ENCODE data around the gene CEACAM1.
"Not testable (repeated sequence)": the region's sequence is repeated elsewhere in the genome, so short reads cannot be mapped to it uniquely, and the experiment has no call there.

The CEACAM1 gene

DNA sequence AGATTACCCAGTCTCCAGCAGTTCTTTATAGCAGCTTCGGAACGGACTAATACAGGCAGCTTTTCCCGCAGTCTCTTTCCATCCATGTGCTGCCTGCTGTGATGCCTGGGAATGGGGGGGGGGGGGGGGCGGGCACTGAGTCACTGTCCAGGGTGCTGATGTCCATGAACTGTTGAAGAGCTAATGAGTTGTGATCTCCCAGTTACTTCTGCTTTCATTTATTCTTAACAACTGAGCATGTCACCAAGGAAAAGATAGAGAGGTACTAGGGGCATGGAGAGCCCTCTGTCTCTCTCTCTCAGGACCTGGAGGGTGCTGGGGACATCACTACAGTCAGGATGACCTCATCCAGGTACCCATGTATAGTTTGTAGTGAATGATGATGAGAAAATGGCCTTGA lies 20.3 kb upstream of the CEACAM1 start:
- DNase-seq, result peak; percentile 19

DNA sequence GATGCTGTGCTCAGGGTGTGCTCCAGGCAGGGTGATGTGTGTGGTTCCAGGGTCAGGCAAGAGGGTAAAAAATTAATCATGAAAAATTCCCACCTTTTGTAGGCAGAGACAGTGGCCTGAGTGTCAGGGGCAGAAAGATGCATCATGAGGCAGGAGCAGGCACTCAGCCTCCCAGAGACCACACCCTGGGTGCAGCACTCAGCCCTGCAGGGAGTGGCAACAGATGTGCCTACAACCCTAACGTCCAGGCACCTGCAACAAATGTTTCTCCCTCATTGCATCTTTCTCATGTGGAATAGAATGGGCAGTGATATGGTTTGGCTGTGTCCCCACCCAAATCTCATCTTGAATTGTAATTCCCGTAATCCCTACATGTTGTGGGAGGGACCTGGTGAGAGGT lies 19.6 kb upstream of the CEACAM1 start:
- no peak for DNase-seq

DNA sequence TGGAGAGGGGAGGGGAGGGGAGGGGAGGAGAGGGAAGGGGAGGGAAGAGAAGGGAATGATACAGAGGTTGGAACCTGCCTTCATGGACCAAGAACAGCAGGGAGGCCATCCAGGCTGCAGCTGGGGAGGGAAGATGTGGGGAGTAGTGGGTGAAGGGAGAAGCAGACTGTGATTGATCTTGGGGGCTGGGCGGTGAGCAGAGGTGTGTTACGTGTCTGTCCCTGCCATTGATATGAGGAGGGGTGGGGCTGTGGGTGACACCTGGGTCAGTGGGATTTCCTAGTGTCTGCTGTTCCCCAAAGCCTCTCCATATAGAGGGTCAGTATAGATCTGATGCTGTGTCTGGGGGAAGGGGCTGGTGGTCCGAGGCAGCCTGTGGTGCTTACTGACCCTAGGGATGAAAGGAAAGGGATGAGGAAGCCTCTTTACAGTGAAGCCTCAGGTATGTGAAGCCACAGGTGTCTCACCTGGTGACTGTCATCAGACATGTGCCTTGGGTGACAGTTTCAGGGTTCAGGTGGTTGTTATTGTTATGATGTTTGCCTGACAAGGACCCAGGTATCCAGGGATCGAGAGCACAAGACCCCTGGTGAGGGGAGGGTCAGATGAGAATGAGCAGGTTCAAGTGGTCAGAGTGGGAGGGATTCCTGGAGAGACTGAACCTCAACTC lies 18.7 kb upstream of the CEACAM1 start:
- no peak for DNase-seq

DNA sequence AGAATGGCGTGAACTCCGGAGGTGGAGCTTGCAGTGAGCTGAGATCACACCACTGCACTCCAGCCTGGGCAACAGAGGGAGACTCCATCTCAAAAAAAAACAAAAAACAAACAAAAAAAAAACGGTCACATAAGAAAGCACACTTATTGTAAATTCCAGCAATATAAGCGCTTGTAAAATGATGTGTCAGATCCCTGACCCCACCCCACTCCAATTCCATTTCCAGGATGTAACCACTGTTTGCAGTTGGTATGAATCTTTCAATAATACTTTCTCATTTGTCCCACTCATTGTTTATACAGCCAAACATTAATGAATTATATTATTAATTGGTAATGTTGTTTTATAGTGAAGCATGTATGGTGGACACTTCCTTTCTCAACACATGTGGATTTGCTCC lies 15.9 kb upstream of the CEACAM1 start:
- DNase-seq, result no peak

DNA sequence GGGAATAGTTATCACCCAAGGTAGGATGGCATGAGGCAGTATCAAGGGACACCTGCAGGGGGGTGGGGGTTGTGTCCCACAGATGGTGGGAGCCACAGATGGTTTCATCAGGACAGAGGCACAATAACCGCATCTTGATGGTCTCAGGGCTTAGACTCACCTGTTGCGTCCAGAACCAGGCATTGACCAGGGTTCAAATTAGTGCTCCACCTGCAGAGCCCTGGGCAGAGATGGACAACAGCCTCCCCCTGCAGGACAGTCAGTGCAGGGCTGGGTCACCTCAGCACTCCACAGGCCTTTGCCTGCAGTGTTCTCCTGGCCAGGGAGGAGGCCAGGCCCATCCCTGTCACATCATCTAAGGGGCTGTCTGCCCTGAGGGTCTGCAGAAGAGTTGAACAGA lies 14.5 kb upstream of the CEACAM1 start:
- no peak for DNase-seq

DNA sequence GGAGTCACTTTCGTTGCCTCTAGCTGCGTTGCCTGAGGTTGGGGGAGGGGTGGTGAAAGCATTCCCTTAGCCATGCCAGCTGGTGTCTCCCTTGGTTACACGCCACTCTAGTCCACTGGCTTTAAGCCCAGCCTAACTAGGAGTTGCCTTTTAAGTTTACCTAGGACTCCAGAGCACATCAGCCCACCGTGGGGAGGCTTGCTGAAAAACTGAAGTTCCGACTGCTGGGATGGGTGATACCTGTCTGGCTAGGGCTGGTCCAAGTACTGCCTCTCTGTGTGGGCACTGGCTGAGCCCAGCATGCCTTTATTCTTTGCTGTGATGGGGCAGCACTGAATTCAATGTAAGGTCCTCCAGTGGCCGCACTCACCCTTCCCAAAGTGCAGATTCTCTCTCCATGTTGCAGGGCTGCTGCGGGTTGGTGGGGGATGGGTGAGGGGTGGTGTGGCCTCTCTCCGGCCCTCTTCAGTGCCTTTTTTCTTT lies 11.8 kb upstream of the CEACAM1 start:
- no peak for DNase-seq

DNA sequence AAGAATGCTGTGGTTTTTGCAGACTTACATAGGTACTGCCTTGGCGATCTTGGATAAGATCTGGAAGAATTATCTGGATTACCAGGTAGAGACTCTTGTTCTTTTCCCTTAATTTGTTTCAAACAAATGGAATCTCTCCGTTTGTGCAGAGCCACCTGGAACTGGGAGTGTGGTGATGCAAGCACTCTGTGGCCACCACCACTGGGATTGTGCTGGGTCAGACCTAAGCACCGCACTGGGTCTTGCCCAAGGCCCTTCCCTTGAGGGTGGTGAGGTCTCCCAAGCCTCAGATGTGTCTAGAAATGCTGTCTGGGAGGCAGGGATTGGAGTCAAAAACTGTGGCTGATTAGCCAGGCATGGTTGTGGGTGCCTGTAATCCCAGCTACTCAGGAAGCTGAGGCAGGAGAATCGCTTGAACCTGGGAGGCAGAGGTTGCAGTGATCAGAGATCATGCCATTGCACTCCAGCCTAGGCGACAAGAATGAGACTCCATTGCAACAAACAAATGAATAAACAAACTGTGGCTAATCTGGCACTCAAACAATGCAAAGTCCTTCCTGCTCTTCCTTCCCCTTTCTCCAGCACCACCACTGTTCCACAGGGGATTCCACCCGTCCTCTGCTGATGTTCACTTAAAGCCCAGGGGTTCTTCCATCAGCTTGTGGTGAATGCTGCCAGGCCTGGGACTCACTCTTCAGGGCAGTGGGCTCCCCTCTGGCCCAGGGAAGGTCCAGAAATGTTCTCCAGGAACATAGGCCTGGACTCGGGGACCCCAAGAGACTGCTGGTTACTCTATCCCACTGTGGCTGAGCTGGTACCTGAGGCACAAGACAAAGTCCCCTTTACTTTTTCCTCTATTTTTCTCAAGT lies 10.8 kb upstream of the CEACAM1 start:
- no peak for DNase-seq

DNA sequence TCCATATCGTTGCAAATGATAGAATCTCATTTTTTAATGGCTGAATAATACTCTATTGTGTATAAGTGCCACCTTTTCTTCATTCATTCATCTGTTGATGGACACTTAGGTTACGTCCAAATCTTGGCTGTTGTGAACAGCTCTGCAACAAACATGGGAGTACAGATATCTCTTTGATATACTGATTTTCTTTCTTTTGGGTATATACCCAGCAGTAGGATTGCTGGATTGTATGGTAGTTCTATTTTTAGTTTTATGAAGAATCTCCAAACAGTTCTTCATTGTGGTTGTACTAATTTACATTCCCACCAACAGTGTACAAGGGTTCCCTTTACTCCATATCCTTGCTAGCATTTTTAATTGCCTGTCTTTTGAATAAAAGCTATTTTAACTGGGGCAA lies 7.0 kb upstream of the CEACAM1 start:
- not testable (repeated sequence) for DNase-seq

DNA sequence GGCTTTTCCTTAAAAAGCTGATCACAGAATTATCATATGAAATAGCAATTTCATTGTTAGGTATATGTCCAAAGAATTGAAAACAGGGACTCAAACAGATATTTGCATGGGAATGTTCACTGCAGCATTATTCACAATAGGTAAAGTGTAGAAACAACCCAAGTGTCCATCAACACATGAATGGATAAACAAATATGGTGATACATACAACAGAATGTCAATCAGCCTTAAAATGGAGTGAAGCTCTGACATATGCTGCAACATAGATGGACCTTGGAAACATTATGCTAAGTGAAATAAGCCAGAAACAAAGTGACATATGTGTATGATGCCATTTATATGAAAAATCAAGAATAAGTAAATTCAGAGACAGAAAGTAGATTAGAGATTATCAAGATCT lies 6.1 kb upstream of the CEACAM1 start:
- DNase-seq, result no peak

DNA sequence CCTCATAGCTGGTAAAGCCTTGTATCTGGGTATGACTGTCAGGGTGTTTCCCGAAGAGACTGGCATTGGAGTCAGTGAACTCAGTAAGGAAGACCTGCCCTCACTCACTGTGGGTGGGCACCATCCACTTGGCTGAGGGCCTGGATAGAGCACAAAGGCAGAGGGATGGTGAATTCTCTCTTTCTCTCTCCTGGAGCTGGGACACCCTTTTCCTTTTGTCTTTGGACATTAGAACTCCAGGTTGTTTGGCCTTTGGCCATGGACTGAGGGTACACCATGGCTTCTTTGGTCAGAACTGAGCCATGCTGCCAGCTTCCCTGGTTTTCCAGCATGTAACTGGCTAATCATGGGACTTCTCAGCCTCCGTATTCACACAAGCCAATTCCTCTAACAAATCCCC lies 4.6 kb upstream of the CEACAM1 start:
- no peak for DNase-seq

DNA sequence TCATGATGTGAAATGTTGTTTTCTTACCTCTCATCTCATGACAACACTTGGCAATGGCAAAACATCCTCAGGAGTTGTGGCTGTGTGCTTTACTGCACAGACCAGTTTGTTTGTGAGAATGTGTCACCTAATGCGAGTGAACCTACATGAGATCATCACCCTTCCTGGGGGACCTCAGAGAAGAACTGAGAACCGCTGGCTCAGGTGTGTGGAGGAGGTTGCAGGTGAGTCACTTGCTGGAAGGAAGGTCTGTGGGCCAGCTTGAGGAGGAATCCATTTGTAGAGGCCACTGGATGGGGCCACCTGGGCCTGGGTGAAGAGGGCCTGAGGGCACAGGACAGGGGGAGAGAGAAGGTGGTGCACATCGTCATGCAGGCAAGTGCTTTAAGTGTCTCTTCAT lies 3.0 kb upstream of the CEACAM1 start:
- no peak for DNase-seq

DNA sequence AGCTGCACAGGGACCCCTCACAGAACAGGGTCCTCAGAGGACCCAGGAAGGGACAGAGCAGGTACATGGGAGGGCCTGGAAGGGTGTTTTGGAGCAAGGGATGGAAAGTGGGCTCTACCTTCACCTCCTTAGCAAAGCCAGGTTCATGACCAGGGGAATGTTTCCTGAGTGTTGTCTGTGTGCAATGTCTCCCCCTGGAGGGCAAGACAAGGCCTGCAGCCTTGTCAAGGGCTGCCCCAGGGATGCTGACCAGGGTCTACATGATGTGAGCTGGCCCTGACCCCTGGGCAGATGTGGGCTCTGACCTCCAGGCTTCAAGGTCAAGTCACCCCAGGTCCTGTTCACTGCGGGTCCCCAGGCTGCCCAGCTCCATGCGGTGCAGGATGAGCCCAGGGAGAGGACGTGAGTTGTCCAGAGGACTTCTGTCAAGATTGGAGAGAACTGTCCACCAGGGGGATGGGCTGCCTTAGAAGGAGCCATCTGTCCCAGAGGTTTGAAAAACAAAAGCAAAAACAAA lies 1.0 kb upstream of the CEACAM1 start:
- DNase-seq, result peak; percentile 65

DNA sequence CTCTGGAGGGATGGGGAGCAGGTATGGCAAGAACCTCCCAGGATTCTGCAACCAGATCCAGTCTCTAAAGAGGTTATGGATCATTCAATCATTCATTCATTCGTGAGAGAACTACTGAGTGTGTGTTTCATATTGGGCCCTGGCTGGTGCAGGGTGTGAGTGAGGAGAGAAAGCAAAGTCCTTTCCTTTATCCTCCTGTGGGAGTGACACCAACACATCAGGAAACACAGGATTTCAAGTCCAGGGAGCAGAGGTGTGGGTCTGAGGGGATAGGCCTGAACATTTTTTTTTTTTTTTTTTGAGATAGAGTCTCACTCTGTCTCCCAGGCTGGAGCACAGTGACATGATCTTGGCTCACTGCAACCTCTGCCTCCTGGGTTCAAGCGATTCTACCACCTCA lies 3.3 kb downstream of the CEACAM1 start:
- no peak for DNase-seq

DNA sequence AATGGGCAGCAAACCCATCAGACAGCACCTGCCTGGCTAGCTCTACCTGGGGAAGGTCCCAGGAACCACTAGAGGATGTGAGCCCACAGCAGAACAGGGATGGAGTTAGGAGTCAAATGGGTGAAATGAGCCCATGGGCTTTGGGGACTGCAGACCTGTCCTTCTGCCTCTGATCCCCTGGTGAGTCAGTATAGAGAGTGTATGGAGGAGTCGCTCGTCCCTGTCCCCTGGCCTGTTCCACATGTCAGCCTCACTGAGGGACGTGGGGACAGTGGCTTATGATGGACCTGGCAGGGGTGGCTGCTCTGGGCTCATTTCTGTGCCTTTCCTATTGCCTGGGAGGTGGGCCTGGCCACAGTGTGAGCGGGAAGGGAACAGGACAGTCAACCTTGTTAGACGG lies 4.0 kb downstream of the CEACAM1 start:
- DNase-seq, result no peak

DNA sequence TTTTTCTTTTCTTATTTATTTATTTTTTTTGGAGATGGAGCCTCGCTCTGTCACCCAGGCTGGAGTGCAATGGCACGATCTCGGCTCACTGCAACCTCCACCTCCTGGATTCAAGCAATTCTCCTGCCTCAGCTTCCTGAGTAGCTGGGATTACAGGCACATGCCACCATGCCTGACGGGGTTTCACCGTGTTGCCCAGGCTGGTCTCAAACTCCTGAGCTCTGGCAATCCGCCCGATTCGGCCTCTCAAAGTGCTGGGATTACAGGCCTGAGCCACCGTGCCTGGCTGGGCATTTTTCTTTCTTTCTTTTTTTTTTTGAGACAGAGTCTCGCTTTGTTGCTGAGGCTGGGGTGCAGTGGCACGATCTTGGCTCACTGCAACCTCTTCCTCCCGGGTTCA lies 6.0 kb downstream of the CEACAM1 start:
- not testable (repeated sequence) for DNase-seq

DNA sequence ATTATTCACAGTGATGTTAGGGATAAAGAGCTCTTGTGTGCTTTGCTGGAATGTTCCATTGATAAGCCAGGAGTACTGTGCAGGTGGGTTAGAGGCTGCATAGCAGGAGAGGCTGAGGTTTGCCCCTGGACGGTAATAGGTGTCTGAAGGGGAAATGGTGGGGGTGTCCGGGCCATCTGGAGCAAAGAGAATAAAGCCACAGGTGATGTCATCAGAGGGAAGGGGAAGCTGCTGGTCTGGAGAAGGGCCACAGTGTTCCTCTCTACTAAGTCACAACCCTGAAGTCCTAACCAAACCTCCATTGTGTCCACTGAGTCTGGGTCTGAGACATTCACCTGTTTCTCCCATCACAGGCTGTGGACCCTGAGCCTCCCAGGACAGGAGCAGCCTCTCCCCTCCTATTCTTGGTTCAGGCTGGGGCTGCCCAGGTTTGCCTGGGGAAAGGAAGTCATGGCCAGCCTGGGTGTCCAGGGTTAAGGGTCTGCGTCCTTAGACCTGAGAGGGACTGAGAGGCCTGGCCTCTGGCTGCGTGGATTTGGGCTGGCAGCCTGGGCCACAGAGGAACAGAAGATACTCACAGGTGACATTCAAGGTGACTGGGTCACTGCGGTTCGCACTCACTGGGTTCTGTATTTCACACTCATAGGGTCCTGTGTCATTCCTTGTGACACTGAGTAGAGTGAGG lies 6.8 kb downstream of the CEACAM1 start:
- DNase-seq, result peak; percentile 5

DNA sequence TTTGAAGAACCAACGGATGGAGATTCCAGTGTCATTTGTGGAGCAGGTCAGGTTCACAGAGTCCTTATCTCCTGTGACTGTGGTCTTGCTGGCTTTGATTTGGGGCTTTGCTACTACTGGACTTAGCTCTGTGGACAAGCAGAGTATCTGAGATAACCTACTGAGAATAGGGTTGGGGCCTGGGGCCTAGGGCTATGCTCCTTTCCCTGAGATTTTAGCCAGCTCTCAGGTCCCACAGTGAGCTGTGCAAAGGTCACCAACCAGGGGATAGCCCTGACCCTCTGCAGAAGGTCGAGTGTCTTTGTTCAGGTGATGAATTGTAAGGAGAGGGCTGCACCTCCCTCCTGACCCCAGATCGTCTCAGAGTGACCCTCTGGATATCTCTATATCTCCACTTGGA lies 9.2 kb downstream of the CEACAM1 start:
- DNase-seq, result no peak

DNA sequence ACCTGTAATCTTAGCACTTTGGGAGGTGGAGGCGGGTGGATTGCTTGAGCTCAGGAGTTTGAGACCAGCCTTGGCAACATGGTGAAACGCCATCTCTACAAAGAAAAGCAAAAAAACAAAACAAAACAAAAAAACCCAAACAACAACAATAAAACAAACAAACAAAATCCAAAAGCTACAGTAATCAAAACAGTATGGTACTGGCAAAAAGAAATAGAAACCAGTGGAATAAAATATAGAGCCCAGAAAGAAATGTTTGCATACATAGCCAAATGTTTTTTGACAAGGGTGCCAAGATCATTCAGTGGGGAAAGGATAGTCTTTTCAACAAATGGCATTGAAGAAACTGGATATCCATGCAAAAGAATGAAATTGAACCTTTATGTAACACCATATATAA lies 11.5 kb downstream of the CEACAM1 start:
- no peak for DNase-seq

DNA sequence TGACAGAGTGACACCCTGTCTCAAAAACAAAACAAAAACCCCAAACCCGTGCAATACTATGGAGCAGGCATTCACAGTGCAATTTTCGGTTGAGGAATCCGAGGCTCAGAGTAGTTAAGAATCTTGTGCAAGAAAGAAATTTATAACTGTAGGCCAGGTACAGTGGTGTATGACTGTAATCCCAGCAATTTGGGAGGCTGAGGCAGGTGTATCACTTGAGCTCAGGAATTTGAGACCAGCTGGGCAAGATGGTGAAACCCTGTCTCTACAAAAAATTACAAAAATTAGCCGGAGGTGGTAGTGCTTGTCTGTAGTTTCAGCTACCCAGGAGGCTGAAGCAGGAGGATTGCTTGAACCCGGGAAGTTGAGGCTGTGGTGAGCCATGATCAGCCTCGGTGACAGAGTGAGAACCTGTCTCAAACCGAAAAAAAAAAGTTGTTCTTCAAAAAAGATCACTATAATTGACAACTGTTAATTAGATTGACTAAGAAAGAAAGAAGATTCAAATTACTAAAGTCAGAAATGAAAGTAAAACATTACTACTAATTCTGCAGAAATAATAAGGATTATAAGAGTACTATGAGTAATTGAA lies 12.9 kb downstream of the CEACAM1 start:
- DNase-seq, result no peak

DNA sequence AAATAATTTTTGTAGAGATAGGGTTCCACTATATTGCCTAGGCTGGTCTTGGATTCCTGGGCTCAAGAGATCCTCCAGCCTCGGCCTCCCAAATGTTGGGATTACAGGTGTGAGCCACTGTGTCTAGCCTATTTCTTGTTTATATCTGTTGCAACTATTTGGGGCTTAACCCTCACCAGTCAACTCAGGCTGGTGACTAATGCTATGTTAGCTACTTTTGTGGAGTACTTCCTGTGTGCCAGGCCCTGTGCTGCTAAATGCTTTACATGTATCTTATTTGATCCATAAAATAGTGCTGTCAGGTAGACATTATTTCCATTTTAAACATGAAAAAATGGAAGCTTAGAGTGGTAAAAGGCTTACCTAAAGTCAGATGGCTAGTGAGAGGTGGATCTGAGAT lies 13.8 kb downstream of the CEACAM1 start:
- no peak for DNase-seq

DNA sequence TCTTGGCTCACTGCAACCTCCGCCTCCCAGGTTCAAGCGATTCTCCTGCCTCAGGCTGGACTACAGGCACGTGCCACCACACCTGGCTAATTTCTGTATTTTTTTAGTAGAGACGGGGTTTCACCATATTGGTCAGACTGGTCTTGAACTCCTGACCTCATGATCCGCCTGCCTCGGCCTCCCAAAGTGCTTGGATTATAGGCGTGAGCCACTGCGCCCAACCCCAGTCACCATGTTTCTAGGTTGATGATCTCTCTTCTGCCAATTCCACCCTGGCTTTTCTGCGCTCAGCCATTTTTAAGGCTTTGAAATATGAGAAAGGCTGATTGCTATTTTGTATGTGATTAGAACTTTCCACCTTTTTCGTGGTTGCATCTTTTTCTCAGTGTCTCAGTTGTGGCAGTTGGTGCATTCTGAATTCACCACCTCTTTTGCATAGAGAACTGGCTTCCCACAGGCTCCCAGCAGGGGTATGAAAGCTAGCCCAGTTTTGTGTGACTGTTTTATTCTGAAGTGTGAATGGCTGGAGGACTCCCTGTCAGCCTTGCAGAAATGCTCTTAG lies 15.5 kb downstream of the CEACAM1 start:
- no peak for DNase-seq

DNA sequence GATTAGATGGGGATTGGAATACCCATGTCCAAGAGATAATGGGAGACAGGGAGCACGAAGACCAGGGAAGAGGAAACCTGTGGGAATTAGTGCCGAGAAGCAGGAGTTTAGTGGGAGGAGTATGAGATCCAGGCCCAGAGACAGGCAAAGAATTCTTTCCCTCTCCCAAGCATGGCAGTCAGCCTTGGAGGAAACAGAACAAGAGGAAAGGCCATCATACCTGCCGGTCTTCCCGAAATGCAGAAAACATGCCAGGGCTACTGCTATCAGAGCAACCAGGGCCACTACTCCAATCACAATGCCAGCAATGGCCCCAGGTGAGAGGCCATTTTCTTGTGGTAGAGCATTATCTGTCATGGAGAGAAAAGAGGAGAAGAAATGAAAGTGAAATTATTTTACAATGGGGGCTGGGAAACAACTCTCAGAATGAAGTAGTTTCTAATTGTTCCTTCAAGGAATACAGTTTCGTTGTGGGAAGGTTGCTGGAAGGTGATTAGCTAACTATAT lies 16.1 kb downstream of the CEACAM1 start:
- DNase-seq, result no peak

DNA sequence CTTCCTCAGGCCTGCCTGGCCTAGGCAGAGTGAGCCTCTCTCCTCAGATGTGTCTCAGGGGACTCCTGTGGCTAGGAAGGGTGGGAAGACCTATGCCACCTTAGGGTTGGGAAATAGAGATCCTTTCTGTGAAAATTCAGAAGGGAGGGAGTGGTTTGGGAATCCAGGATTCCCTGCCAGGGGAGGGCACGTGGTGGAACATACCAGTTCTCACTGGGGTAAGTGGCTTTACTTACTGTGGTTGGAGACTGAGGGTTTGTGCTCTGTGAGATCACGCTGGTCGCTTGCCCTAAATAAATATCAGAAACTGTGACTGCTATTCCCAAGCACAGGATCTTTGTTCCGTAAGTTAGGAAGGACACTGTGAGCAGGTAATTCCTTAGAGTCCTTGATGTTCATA lies 16.9 kb downstream of the CEACAM1 start:
- DNase-seq, result no peak
